ENCODE results near the gene PHACTR1. TPM values are rescaled to one million over a fixed set of nuclear protein-coding genes. Genes with fewer than 3 reads are reported as not detected.

PHACTR1 gene
- total and polyA plus RNA-seq, 2 donors (not counting 1 experiment from before 2014, with no cell fraction given) = 0.60 to 1.2 TPM

DNA sequence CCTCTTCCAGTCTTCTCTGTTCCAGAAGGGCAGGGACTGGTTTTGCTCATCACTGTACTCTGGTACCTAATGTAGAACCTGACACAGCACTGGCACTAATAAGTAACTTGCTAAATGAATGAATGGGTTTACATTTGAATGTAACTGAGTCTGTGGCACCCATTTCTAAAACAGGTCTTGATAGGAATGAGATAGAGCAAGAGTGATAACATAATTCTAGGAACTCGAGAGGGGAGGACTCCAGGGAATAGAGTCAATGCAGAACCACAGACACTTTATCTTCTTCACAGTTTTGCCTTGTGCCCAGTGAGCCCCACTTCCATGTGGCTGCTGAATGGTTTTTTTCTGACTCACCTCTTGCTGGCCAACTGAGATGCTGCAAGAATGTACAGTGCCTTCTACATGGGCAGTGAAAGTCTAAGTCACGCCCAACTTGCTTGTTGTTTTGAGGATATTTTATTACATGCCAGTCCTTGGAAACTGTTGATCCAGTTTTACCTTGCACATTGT, 550.6 kb downstream of the PHACTR1 start:
- no peak overlapping the region for H3K4me2 ChIP-seq (ENCODE audit: extremely low read depth, insufficient read depth, low read length)
- no peaks in the 10 kb centered on the region for H3K4me1 ChIP-seq (ENCODE audit: control insufficient read depth, extremely low read depth, insufficient read depth, low read length)
- H4K20me1 ChIP-seq (ENCODE audit: control insufficient read depth, extremely low read depth, insufficient read depth, low read length) = no peaks in the 10 kb centered on the region
- peak in 1 of 2 donors; percentile 39 for DNase-seq (ENCODE audit: low read depth in 2 of 2)
- H3K9me3 ChIP-seq (ENCODE audit: control insufficient read depth, insufficient read depth, low read depth, low read length) = no peaks in the 10 kb centered on the region
- no peak overlapping the region for H3K4me3 ChIP-seq (replicated peaks in 1 of 4; ENCODE audit: control extremely low read depth in 1 of 4, insufficient read depth in 1 of 4, low read depth in 3 of 4, low read length in 4 of 4)
- TF ChIP-seq EZH2 (IDR thresholded peaks at IDR 0.05; ENCODE audit: low read length, missing control alignments) = no peak
- TF ChIP-seq, protein P1, sequence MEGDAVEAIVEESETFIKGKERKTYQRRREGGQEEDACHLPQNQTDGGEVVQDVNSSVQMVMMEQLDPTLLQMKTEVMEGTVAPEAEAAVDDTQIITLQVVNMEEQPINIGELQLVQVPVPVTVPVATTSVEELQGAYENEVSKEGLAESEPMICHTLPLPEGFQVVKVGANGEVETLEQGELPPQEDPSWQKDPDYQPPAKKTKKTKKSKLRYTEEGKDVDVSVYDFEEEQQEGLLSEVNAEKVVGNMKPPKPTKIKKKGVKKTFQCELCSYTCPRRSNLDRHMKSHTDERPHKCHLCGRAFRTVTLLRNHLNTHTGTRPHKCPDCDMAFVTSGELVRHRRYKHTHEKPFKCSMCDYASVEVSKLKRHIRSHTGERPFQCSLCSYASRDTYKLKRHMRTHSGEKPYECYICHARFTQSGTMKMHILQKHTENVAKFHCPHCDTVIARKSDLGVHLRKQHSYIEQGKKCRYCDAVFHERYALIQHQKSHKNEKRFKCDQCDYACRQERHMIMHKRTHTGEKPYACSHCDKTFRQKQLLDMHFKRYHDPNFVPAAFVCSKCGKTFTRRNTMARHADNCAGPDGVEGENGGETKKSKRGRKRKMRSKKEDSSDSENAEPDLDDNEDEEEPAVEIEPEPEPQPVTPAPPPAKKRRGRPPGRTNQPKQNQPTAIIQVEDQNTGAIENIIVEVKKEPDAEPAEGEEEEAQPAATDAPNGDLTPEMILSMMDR (conservative IDR thresholded peaks at IDR 0.05 in 1 of 2, IDR thresholded peaks at IDR 0.05 in 1 of 2; ENCODE audit: low read depth in 1 of 2, low read length in 2 of 2) = no peak
- H3K36me3 ChIP-seq (ENCODE audit: control insufficient read depth, insufficient read depth, low read length) = no peaks in the 10 kb centered on the region
- no peaks in the 10 kb centered on the region for H3K27me3 ChIP-seq (ENCODE audit: control insufficient read depth, insufficient read depth, low read length)
- H3K9ac ChIP-seq (ENCODE audit: insufficient read depth, low read length) = no peak overlapping the region
- no peaks in the 10 kb centered on the region for H3K79me2 ChIP-seq (ENCODE audit: control insufficient read depth, insufficient read depth, low read length)
- no peak overlapping the region for H2AFZ ChIP-seq (ENCODE audit: low read length)
- no peak overlapping the region for H3K27ac ChIP-seq (ENCODE audit: insufficient read depth, low read length)

GRCh38 chr6:13268913-13269518, 552.4 kb downstream of the PHACTR1 start:
- H4K20me1 ChIP-seq (ENCODE audit: control insufficient read depth, extremely low read depth, insufficient read depth, low read length) = no peaks in the 10 kb centered on the region
- no peaks in the 10 kb centered on the region for H3K9me3 ChIP-seq (ENCODE audit: control insufficient read depth, insufficient read depth, low read depth, low read length)
- DNase-seq (ENCODE audit: low read depth in 2 of 2) = peak; percentile 17 to 79
- TF ChIP-seq, protein P1 (conservative IDR thresholded peaks at IDR 0.05 in 1 of 2, IDR thresholded peaks at IDR 0.05 in 1 of 2; ENCODE audit: low read depth in 1 of 2, low read length in 2 of 2) = no peak
- no peak for TF ChIP-seq EZH2 (IDR thresholded peaks at IDR 0.05; ENCODE audit: low read length, missing control alignments)
- H3K27me3 ChIP-seq (ENCODE audit: control insufficient read depth, insufficient read depth, low read length) = no peaks in the 10 kb centered on the region
- H3K4me3 ChIP-seq (replicated peaks in 1 of 4; ENCODE audit: control extremely low read depth in 1 of 4, insufficient read depth in 1 of 4, low read depth in 3 of 4, low read length in 4 of 4) = no peak overlapping the region
- H2AFZ ChIP-seq (ENCODE audit: low read length) = no peak overlapping the region
- H3K4me1 ChIP-seq (ENCODE audit: control insufficient read depth, extremely low read depth, insufficient read depth, low read length) = no peaks in the 10 kb centered on the region
- H3K27ac ChIP-seq (ENCODE audit: insufficient read depth, low read length) = no peak overlapping the region
- no peak overlapping the region for H3K4me2 ChIP-seq (ENCODE audit: extremely low read depth, insufficient read depth, low read length)
- H3K79me2 ChIP-seq (ENCODE audit: control insufficient read depth, insufficient read depth, low read length) = no peaks in the 10 kb centered on the region
- no peaks in the 10 kb centered on the region for H3K36me3 ChIP-seq (ENCODE audit: control insufficient read depth, insufficient read depth, low read length)
- H3K9ac ChIP-seq (ENCODE audit: insufficient read depth, low read length) = no peak overlapping the region

DNA sequence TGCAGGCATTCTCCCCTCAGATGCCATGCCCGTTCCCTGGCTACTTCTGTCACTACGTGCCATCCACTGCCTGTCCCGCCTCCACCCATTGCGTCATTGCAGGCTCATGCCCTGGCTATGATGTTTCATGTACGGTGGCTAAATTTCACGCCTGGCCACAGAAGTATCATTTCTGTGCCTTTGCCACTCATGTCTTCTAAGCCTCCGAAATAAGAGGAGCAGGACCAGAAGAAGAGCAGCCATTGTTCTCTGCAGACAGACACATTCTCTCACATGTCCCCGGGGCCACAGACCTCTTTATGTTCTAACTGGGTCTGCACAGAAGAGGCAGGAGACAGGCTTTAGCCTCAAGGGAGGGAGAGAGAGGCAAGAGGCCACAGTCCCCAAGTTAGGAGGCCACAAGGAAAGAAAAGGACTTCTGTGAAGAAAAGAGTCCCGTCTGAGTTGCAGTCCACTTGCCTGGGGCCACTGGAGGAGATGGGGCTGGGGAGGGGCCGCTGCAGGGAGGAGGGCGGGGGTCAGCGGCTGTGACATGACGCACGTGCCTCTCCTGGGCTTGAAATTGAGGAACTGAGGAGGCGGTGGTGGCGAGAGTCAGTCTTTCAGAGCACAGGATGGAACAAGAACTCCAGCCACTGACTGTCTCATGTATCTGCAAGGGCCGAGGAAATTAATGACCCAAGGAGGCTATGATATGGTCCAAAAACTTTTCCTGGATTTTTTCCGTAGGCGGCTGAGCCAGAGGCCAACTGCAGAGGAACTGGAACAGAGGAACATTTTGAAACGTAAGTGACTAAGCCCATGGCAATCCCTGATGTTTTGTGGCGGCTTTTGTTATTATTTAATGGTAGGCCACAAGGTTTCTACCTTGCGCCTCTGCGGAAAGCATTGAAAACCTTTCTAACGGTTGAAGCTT, 555.8 kb downstream of the PHACTR1 start:
- H2AFZ ChIP-seq (ENCODE audit: low read length) = no peak overlapping the region
- H3K4me2 ChIP-seq (ENCODE audit: extremely low read depth, insufficient read depth, low read length) = no peak overlapping the region
- H3K27ac ChIP-seq (ENCODE audit: insufficient read depth, low read length) = no peak overlapping the region
- H3K36me3 ChIP-seq (ENCODE audit: control insufficient read depth, insufficient read depth, low read length) = no peaks in the 10 kb centered on the region
- no peaks in the 10 kb centered on the region for H3K9me3 ChIP-seq (ENCODE audit: control insufficient read depth, insufficient read depth, low read depth, low read length)
- H4K20me1 ChIP-seq (ENCODE audit: control insufficient read depth, extremely low read depth, insufficient read depth, low read length) = no peaks in the 10 kb centered on the region
- H3K9ac ChIP-seq (ENCODE audit: insufficient read depth, low read length) = no peak overlapping the region
- DNase-seq (ENCODE audit: low read depth in 2 of 2) = peak in 1 of 2 donors; percentile 63
- no peaks in the 10 kb centered on the region for H3K27me3 ChIP-seq (ENCODE audit: control insufficient read depth, insufficient read depth, low read length)
- TF ChIP-seq, protein P1 (conservative IDR thresholded peaks at IDR 0.05 in 1 of 2, IDR thresholded peaks at IDR 0.05 in 1 of 2; ENCODE audit: low read depth in 1 of 2, low read length in 2 of 2) = no peak
- no peak for TF ChIP-seq EZH2 (IDR thresholded peaks at IDR 0.05; ENCODE audit: low read length, missing control alignments)
- H3K79me2 ChIP-seq (ENCODE audit: control insufficient read depth, insufficient read depth, low read length) = no peaks in the 10 kb centered on the region
- H3K4me3 ChIP-seq (replicated peaks in 1 of 4; ENCODE audit: control extremely low read depth in 1 of 4, insufficient read depth in 1 of 4, low read depth in 3 of 4, low read length in 4 of 4) = no peak overlapping the region
- no peaks in the 10 kb centered on the region for H3K4me1 ChIP-seq (ENCODE audit: control insufficient read depth, extremely low read depth, insufficient read depth, low read length)

Data from fibroblast of lung (primary cell).